Mucosa of descending colon (tissue), 3 donors: ENCODE measurements around the gene MAN2C1. TPM values are rescaled to one million over a fixed set of nuclear protein-coding genes. Genes with fewer than 3 reads are reported as not detected.
A peak's percentile ranks its signal among the peaks of the same experiment; 100 is the strongest.
"Not testable (repeated sequence)": the region's sequence is repeated elsewhere in the genome, so short reads cannot be mapped to it uniquely, and the experiment has no call there.

Experiments
- ATAC-seq: fragments of 200-7000 bp; cut with Tn5 transposase; one replicate; pipeline ENCODE4 v1.9.1; 2020; ENCODE audit warnings: mild to moderate bottlenecking, moderate library complexity
- DNase-seq, 3 donors: peaks; one replicate each; pipeline ENCODE4 v3.0.0-alpha.2; 2020
- H3K36me3 ChIP-seq: fragments of 200-600 bp; one replicate; pipeline ENCODE4 v1.8.0; 2021; ENCODE audit warnings: low read depth, mild to moderate bottlenecking
- H3K4me1 ChIP-seq: fragments of 200-600 bp; one replicate; pipeline ENCODE4 v1.8.0; 2021; ENCODE audit warnings: low read depth, mild to moderate bottlenecking
- H3K4me3 ChIP-seq: fragments of 200-600 bp; one replicate; pipeline ENCODE4 v1.8.0; 2021; ENCODE audit warnings: mild to moderate bottlenecking
- H3K9me3 ChIP-seq: fragments of 200-600 bp; one replicate; pipeline ENCODE4 v1.8.0; 2021; ENCODE audit warnings: mild to moderate bottlenecking
- CTCF ChIP-seq: fragments of 200-600 bp; IDR thresholded peaks from one replicate; pipeline ENCODE4 v1.8.0; 2022; ENCODE audit warnings: antibody characterized with exemption, mild to moderate bottlenecking
- intact Hi-C, 2 donors: fragments of 100-400 bp; cut with DNase I in 1 of 2; cut with micrococcal nuclease in 1 of 2; formaldehyde crosslinking; loops; one replicate each; pipeline versions ENCODE4 v1.11.0 to v1.11.1; 2022; cut with DNase I, micrococcal nuclease
- total RNA-seq, 3 donors: library from RNA; stranded (reverse); fragmentation: NEBNext Ultra II Directional in 2 of 3; extraction: Animal tissue kit (Norgen Biotek cat#: 25700) in 2 of 3; gene quantifications; one replicate each; pipeline versions ENCODE4 v1.2.1 to v1.2.4, GENCODE V29; 2021 to 2023
- donor health status: DM: no; HTN: no; CAD: no; lungs with moderate emphysema.
- donor health status: DM: no; HTN: no; CAD: no.
- donor health status: DM: no; HTN: yes; CAD: no.

Gene MAN2C1
- total RNA-seq, 3 donors from 2014 or later: 192 to 239 (median 217) TPM

DNA sequence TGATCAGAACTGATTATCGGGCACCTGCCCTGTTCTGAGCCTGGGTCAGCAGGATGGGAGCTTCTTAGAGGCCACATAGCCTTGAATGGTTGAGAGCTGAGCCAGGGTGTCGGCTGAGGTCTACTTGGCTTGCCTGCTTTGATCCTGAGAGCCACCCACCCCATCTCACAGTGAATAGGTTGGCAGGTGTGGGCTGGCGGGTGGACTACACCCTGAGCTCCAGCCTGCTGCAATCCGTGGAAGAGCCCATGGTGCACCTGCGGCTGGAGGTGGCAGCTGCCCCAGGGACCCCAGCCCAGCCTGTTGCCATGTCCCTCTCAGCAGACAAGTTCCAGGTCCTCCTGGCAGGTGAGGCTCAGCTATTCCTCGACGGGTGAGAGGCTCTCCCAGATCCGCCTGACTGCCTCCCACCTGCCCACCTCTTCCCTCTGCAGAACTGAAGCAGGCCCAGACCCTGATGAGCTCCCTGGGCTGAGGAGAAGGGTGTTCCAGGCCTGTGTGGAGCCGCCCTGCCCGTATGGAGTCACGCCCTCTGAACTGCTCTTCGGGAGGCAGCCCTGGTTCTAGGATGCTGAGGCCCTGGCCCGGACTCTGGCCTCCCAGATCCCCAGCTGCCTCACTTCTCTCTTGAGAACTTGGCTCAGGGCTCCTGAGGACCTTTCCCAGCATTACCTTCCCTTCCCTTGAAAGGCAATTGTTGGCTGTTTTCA, 28.7 kb downstream of the MAN2C1 start:
- no peaks in the 10 kb centered on the region for H3K9me3 ChIP-seq
- no peak for ATAC-seq
- no peaks in the 10 kb centered on the region for H3K36me3 ChIP-seq
- no peak for TF ChIP-seq CTCF
- intact Hi-C loops: no loop called here
- no peak overlapping the region for H3K4me3 ChIP-seq
- peaks cover 12% of the 10 kb centered on the region for H3K4me1 ChIP-seq
- no peak for DNase-seq

DNA sequence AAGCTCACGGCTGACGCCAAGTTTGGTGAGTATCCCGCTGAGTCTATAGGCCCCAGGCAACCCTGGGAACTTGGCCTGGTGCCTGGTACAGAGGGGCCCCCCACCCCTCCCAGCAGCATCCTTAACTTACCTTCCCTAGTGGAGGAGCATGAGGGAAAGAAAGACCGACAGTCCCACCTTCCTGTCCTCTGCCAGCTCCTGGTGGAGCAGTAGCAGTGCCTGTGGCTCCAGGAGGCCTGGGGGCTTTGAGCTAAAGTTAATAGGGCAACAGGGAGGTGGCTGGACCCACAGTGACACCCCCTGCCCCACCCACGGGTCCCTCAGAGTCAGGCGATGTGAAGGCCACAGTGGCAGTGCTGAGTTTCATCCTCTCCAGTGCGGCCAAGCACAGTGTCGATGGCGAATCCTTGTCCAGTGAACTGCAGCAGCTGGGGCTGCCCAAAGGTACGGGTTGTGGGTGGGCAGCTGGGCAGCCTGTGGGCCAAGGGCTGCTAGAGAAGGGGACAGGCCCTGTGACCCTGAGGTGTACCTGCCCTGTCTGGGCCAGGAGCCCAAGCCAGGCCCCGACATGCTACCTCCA, 29.7 kb downstream of the MAN2C1 start:
- no peak for TF ChIP-seq CTCF
- intact Hi-C loops: no loop called here
- ATAC-seq: no peak
- no peaks in the 10 kb centered on the region for H3K36me3 ChIP-seq
- H3K9me3 ChIP-seq: no peaks in the 10 kb centered on the region
- H3K4me1 ChIP-seq: peaks cover 12% of the 10 kb centered on the region
- H3K4me3 ChIP-seq: no peak overlapping the region
- no peak for DNase-seq

- Histone ChIP-seq H3K4me3 (peak within 1 kb of the TSS; percentile 59), H3K36me3 (no peaks in the 10 kb centered on the region), H3K4me1 (peaks cover 12% of the 10 kb centered on the region), H3K9me3 (no peaks in the 10 kb centered on the region)
- intact Hi-C loops: no loop called here
- DNase-seq (peak; percentile 95 to 99 (median 95)), ATAC-seq (peak; percentile 98)
- TF ChIP-seq CTCF: no peak
These were observed 32.6 kb downstream of the MAN2C1 start, which contains the start of gene COMMD4 for GRCh38 chr15:75335705-75336355. Gene COMMD4, plus strand, starts transcription at chr15:75336063. Its CDS starts 27 bp downstream, at chr15:75336090.

GRCh38 chr15:75335313-75335704, 33.1 kb downstream of the MAN2C1 start:
- Histone ChIP-seq H3K9me3 (no peaks in the 10 kb centered on the region), H3K36me3 (no peaks in the 10 kb centered on the region), H3K4me3 (peak overlapping the region; percentile 59), H3K4me1 (peaks cover 12% of the 10 kb centered on the region)
- no peak for DNase-seq
- intact Hi-C loops: no loop called here
- ATAC-seq: no peak
- no peak for TF ChIP-seq CTCF

DNA sequence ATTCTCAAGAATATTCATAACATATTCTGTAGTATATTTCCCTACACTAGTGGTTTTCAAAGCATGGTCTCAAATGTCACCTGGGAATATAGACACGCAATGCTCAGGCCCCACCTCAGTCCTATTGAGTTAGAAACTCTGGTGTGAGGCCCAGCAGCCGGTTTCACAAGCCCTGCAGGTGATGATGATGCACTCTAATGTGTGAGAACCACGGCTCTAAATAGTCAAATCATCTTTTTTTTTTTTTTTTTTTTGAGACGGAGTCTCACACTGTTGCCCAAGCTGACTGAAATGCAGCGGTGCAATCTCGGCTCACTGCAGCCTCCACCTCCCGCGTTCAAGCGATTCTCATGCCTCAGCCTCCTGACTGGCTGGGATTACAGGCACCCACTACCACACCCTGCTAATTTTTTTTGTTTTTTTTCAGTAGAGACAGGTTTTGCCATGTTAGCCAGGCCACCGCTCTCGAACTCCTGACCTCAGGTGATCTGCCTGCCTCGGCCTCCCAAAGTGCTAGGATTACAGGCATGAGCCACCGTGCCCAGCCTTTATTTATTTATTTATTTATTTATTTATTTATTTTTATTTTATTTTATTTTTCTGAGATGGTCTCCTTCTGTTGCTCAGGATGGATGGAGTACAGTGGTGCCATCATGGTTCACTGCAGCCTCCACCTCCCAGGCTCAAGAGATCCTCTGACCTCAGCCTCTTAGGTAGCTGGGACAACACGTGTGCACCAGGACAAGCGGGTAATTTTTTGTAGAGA, 34.6 kb downstream of the MAN2C1 start:
- H3K9me3 ChIP-seq, intact Hi-C loops, DNase-seq, H3K4me3 ChIP-seq, H3K36me3 ChIP-seq, ATAC-seq: not testable (repeated sequence)
- peaks cover 12% of the 10 kb centered on the region for H3K4me1 ChIP-seq

DNA sequence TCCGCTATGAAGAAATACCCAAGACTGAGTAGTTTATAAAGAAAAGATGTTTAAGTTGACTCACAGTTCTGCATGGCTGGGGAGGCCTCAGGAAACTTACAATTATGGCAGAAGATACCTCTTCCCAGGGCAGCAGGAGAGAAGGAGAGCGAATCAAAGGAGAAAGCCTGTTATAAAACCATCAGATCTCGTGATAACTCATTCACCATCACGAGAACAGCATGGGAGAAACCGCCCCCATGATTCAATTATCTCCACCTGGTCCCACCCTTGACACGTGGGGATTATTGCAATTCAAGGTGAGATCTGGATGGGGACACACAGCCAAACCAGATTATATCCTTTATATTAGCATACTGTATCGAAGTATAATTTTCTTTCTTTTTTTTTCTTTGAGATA, 36.3 kb downstream of the MAN2C1 start:
- DNase-seq, H3K9me3 ChIP-seq, H3K4me3 ChIP-seq, ATAC-seq, intact Hi-C loops, H3K36me3 ChIP-seq: not testable (repeated sequence)
- H3K4me1 ChIP-seq: peaks cover 12% of the 10 kb centered on the region
